Right ventricle myocardium inferior (tissue), 1 donor: ENCODE results near the gene VENTX. TPM values are rescaled to one million over a fixed set of nuclear protein-coding genes. Genes with fewer than 3 reads are reported as not detected.
"Not testable (repeated sequence)": the region's sequence is repeated elsewhere in the genome, so short reads cannot be mapped to it uniquely, and the experiment has no call there.

Experiments
- ATAC-seq: fragments of 200-7000 bp; cut with Tn5 transposase; one replicate; pipeline ENCODE4 v1.9.1; 2020; ENCODE audit warnings: mild to moderate bottlenecking, moderate library complexity
- DNase-seq: peaks from one replicate; pipeline ENCODE4 v3.0.0; 2021; ENCODE audit errors: missing footprints
- intact Hi-C: fragments of 100-400 bp; cut with DNase I; formaldehyde crosslinking; loops from one replicate; pipeline ENCODE4 v1.11.0; 2022
- total RNA-seq: library from RNA; stranded (reverse); fragmentation: NEBNext Ultra II Directional; extraction: Animal tissue kit (Norgen Biotek cat#: 25700); gene quantifications from one replicate; pipeline ENCODE4 v1.2.1, GENCODE V29; 2021
- donor health status: DM: no; HTN: yes; CAD: no; lungs with severe emphysema.

Gene VENTX
- total RNA-seq, 1 donor from 2014 or later: 0.54 TPM

GRCh38 chr10:133263674-133264073, 26.0 kb downstream of the VENTX start:
- intact Hi-C loops: loop anchor here (5.0 kb wide), 1 partner anchor 44 kb away; the partner anchor contains the start of genes TUBGCP2 and ZNF511
- DNase-seq: no peak
- no peak for ATAC-seq

GRCh38 chr10:133264461-133264860, 26.8 kb downstream of the VENTX start:
- no peak for ATAC-seq
- intact Hi-C loops: loop anchor here (5.0 kb wide), 1 partner anchor 43 kb away; the partner anchor contains the start of genes TUBGCP2 and ZNF511
- no peak for DNase-seq

- intact Hi-C loops, DNase-seq, ATAC-seq: not testable (repeated sequence)
Observed at GRCh38 chr10:133265052-133265451, 27.4 kb downstream of the VENTX start.

- no peak for DNase-seq
- intact Hi-C loops: no loop called here
- no peak for ATAC-seq
Observed at GRCh38 chr10:133266056-133266795, 28.6 kb downstream of the VENTX start.

GRCh38 chr10:133267293-133267692, 29.6 kb downstream of the VENTX start:
- DNase-seq (no peak), ATAC-seq (no peak)
- intact Hi-C loops: no loop called here

- ATAC-seq (no peak), DNase-seq (no peak)
- intact Hi-C loops: no loop called here
Observed at GRCh38 chr10:133267829-133268228, 30.2 kb downstream of the VENTX start.

- intact Hi-C loops: no loop called here
Observed at GRCh38 chr10:133268532-133268931, 30.9 kb downstream of the VENTX start.

GRCh38 chr10:133269367-133269766, 31.7 kb downstream of the VENTX start:
- ATAC-seq (no peak), DNase-seq (no peak)
- intact Hi-C loops: no loop called here

More at GRCh38 chr10:133268532-133268931, 30.9 kb downstream of the VENTX start:
- ATAC-seq: no peak
- DNase-seq: no peak

GRCh38 chr10:133270204-133270603, 32.5 kb downstream of the VENTX start:
- DNase-seq (no peak), ATAC-seq (no peak)
- intact Hi-C loops: no loop called here

- ATAC-seq: no peak
- intact Hi-C loops: no loop called here
- no peak for DNase-seq
Observed at GRCh38 chr10:133270773-133271297, 33.2 kb downstream of the VENTX start.

- intact Hi-C loops: no loop called here
- DNase-seq (no peak), ATAC-seq (no peak)
Observed at GRCh38 chr10:133271521-133272300, 34.1 kb downstream of the VENTX start.

- ATAC-seq: no peak
- intact Hi-C loops: no loop called here
- no peak for DNase-seq
Observed at GRCh38 chr10:133272301-133272963, 34.8 kb downstream of the VENTX start.

- no peak for DNase-seq
- no peak for ATAC-seq
- intact Hi-C loops: no loop called here
Observed at GRCh38 chr10:133272964-133273420, 35.3 kb downstream of the VENTX start.

- no peak for DNase-seq
- intact Hi-C loops: no loop called here
- no peak for ATAC-seq
Observed at GRCh38 chr10:133273534-133274143, 36.0 kb downstream of the VENTX start.

- intact Hi-C loops: no loop called here
- ATAC-seq: no peak
- no peak for DNase-seq
Observed at GRCh38 chr10:133274751-133275683, 37.4 kb downstream of the VENTX start.

GRCh38 chr10:133275684-133276092, 38.0 kb downstream of the VENTX start:
- intact Hi-C loops: no loop called here
- DNase-seq (no peak), ATAC-seq (no peak)

- DNase-seq (no peak), ATAC-seq (no peak)
Observed at GRCh38 chr10:133276100-133276434, 38.4 kb downstream of the VENTX start.

More at GRCh38 chr10:133276100-133276434, 38.4 kb downstream of the VENTX start:
- intact Hi-C loops: no loop called here
